AG10803 (cell line): Measurements from ENCODE around the gene SLC44A1.

Experiments used
- DNase-seq: peaks from one replicate; pipeline ENCODE4 v3.0.0; 2010; ENCODE audit warnings: low read depth
- H3K4me3 ChIP-seq: 2 replicates; pipeline ENCODE4 v1.5.1; 2011; ENCODE audit warnings: mild to moderate bottlenecking, low read length, control low read depth
- CTCF ChIP-seq: conservative IDR thresholded peaks from 2 replicates; pipeline ENCODE4 v1.5.1; 2011; ENCODE audit warnings: mild to moderate bottlenecking, low read length, control low read depth, inconsistent platforms

Gene SLC44A1

DNA sequence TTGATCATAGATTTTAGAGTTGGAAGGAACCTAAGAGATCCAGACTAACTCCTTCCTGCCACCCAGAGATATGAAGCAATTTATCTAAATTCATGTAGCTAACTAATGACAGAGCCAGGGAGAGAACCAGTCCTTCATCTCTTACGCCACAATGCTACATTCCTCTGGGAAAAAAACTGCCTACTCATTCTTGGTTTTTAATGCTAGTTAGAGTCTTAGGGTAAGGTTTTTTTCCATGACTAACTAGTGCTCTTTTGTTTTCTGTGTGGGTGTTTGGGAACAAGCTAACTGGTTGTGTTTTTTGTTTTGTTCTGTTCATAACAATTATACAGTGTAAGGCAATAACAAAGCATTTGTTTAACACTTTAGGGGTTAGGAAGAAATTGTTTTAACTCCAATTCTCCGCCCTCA, 52.4 kb downstream of the SLC44A1 start:
- DNase-seq = peak; percentile 96
- H3K4me3 ChIP-seq = no peak overlapping the region
- TF ChIP-seq CTCF = no peak

DNA sequence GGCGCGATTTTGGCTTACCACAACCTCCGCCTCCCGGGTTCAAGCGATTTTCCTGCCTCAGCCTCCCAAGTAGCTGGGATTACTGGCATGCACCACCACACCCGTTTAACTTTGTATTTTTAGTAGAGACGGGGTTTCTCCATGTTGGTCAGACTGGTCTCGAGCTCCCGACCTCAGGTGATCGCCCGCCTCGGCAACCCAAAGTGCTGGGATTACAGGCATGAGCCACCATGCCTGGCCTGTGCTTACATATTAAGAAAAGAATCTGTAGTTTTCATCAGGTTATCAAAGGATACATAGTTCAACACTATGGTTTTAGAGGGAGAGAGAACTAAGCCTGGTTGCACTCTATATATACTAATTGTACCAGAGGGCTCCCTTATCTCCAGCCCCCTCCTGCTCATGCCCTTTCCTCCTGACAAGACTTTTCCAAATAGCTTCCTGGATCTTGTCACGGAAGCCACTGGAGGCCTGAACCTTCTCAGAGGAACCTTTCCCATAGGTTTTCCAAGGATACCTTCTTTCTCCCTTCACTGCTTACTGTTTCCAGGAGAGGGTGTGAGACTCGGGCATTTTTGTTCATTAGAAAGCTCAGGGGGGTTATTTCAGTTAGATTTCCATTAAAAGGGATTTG, 53.1 kb downstream of the SLC44A1 start:
- no peak overlapping the region for H3K4me3 ChIP-seq
- DNase-seq = no peak
- TF ChIP-seq CTCF = no peak

- no peak overlapping the region for H3K4me3 ChIP-seq
- TF ChIP-seq CTCF = no peak
- DNase-seq = peak; percentile 83
These were observed 54.9 kb downstream of the SLC44A1 start for GRCh38 chr9:105299190-105299854.

DNA sequence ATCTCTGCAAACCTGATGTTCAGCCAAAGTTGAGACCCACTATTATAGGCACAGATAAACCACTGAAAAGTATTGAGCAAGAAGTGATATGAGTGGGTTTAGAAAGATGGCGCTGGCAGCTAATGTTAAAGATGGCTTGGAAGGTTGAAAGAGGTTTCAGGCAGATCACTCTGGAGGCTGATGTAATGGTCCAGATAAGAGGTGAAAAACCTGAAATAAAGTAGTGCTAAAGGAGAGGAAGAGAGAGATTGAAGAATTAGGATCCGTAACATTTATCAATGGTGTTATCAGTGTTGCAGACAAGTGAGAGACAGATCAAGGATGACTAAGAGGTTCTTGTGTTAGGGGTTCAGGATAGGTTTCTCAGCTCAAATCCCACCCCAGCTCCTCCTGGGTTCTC, 58.3 kb downstream of the SLC44A1 start:
- no peak for DNase-seq
- no peak overlapping the region for H3K4me3 ChIP-seq
- TF ChIP-seq CTCF = no peak

GRCh38 chr9:105305856-105306255, 61.4 kb downstream of the SLC44A1 start:
- TF ChIP-seq CTCF = no peak
- no peak overlapping the region for H3K4me3 ChIP-seq
- DNase-seq = no peak

GRCh38 chr9:105306351-105307140, 62.1 kb downstream of the SLC44A1 start:
- no peak for DNase-seq
- no peak overlapping the region for H3K4me3 ChIP-seq
- TF ChIP-seq CTCF = no peak
